Measurements from ENCODE around the gene BCAT1.
"Not testable (repeated sequence)": the region's sequence is repeated elsewhere in the genome, so short reads cannot be mapped to it uniquely, and the experiment has no call there.

Gene BCAT1

GRCh38 chr12:24919346-24920001, 29.4 kb downstream of the BCAT1 start:
- Histone ChIP-seq H3K9ac (ENCODE audit: low read depth, low read length) (no peak overlapping the region), H3K9me3 (ENCODE audit: control insufficient read depth, insufficient read depth, low read length) (no peaks in the 10 kb centered on the region), H3K27me3 (ENCODE audit: control insufficient read depth, insufficient read depth, low read length) (no peaks in the 10 kb centered on the region), H3K4me1 (ENCODE audit: control insufficient read depth, insufficient read depth, low read length) (no peaks in the 10 kb centered on the region), H3K36me3 (ENCODE audit: control insufficient read depth, insufficient read depth, low read length) (no peaks in the 10 kb centered on the region), H3K4me3 (ENCODE audit: low read depth, low read length) (no peak overlapping the region)

DNA sequence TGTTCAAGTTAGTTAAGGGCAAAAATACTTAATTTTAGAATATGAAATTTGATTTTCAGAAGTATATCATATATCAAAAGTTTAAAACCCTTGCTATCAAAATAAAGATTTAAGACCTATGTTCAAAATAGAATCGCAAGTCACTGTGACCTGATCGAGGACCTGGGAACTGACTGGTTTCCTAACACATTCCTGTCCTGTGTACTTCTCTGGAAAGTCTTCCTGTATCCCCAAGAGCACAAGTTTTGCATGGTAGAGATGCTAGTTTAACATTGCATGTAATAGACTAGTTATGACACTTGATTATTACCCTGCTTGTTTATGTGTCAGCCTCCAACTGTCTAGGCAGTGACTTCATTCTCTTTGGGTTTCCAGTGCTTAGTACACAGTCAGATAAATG, 30.3 kb downstream of the BCAT1 start:
- Histone ChIP-seq H3K36me3 (ENCODE audit: control insufficient read depth, insufficient read depth, low read length) (no peaks in the 10 kb centered on the region), H3K4me3 (ENCODE audit: low read depth, low read length) (no peak overlapping the region), H3K27me3 (ENCODE audit: control insufficient read depth, insufficient read depth, low read length) (no peaks in the 10 kb centered on the region), H3K9ac (ENCODE audit: low read depth, low read length) (no peak overlapping the region), H3K9me3 (ENCODE audit: control insufficient read depth, insufficient read depth, low read length) (no peaks in the 10 kb centered on the region), H3K4me1 (ENCODE audit: control insufficient read depth, insufficient read depth, low read length) (no peaks in the 10 kb centered on the region)

DNA sequence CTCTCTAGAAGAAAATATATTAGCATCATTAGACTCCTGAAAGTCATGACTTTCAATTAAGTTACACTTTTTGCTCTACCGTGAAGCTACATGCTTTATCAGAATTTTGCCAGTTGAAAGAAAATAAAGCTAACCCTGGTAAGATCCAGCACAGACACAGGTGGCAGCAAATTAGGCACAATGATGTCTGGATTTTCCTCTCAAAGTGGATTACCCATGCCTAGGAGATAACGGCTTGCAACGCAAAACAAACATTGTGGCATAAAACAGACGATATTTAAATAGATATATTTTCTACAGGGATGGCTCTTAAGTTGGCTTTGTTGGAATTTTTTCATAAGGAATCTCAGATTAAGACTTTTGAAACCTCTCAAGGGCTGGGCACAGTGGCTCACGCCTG, 33.4 kb downstream of the BCAT1 start:
- H3K9ac ChIP-seq (ENCODE audit: low read depth, low read length) = no peak overlapping the region
- H3K4me3 ChIP-seq (ENCODE audit: low read depth, low read length) = no peak overlapping the region
- H3K9me3 ChIP-seq (ENCODE audit: control insufficient read depth, insufficient read depth, low read length) = no peaks in the 10 kb centered on the region
- H3K36me3 ChIP-seq (ENCODE audit: control insufficient read depth, insufficient read depth, low read length) = no peaks in the 10 kb centered on the region
- no peaks in the 10 kb centered on the region for H3K27me3 ChIP-seq (ENCODE audit: control insufficient read depth, insufficient read depth, low read length)
- no peaks in the 10 kb centered on the region for H3K4me1 ChIP-seq (ENCODE audit: control insufficient read depth, insufficient read depth, low read length)

DNA sequence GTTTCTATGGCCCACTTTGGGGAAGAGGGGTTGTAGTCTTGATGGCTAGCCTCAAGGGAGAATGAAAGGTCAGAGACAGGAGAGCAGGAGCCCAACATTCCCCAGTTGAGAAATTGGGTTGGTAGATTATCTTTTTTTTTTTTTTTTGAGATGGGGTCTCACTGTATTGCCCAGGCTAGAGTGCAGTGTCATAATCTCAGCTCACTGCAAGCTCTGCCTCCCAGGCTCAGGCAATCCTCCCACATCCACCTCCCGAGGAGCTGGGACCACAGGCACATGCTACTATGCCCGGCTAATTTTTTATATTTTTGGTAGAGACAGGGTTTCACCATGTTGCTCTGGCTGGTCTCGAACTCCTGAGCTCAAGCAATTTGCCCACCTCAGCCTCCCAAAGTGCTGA, 34.9 kb downstream of the BCAT1 start:
- Histone ChIP-seq H3K9me3 (ENCODE audit: control insufficient read depth, insufficient read depth, low read length) (no peaks in the 10 kb centered on the region), H3K4me3 (ENCODE audit: low read depth, low read length) (no peak overlapping the region), H3K9ac (ENCODE audit: low read depth, low read length) (no peak overlapping the region), H3K4me1 (ENCODE audit: control insufficient read depth, insufficient read depth, low read length) (no peaks in the 10 kb centered on the region), H3K27me3 (ENCODE audit: control insufficient read depth, insufficient read depth, low read length) (no peaks in the 10 kb centered on the region), H3K36me3 (ENCODE audit: control insufficient read depth, insufficient read depth, low read length) (no peaks in the 10 kb centered on the region)

GRCh38 chr12:24913130-24913529, 35.8 kb downstream of the BCAT1 start:
- H3K4me1 ChIP-seq (ENCODE audit: control insufficient read depth, insufficient read depth, low read length) = no peaks in the 10 kb centered on the region
- no peak overlapping the region for H3K4me3 ChIP-seq (ENCODE audit: low read depth, low read length)
- no peaks in the 10 kb centered on the region for H3K36me3 ChIP-seq (ENCODE audit: control insufficient read depth, insufficient read depth, low read length)

GRCh38 chr12:24911271-24911791, 37.6 kb downstream of the BCAT1 start:
- Histone ChIP-seq H3K9ac (ENCODE audit: low read depth, low read length) (no peak overlapping the region), H3K4me3 (ENCODE audit: low read depth, low read length) (no peak overlapping the region), H3K36me3 (ENCODE audit: control insufficient read depth, insufficient read depth, low read length) (no peaks in the 10 kb centered on the region), H3K27me3 (ENCODE audit: control insufficient read depth, insufficient read depth, low read length) (no peaks in the 10 kb centered on the region), H3K4me1 (ENCODE audit: control insufficient read depth, insufficient read depth, low read length) (no peaks in the 10 kb centered on the region), H3K9me3 (ENCODE audit: control insufficient read depth, insufficient read depth, low read length) (no peaks in the 10 kb centered on the region)

More at GRCh38 chr12:24913130-24913529, 35.8 kb downstream of the BCAT1 start:
- Histone ChIP-seq H3K9ac (ENCODE audit: low read depth, low read length) (no peak overlapping the region), H3K9me3 (ENCODE audit: control insufficient read depth, insufficient read depth, low read length) (no peaks in the 10 kb centered on the region), H3K27me3 (ENCODE audit: control insufficient read depth, insufficient read depth, low read length) (no peaks in the 10 kb centered on the region)

GRCh38 chr12:24910192-24910591, 38.7 kb downstream of the BCAT1 start:
- not testable (repeated sequence) for H3K9ac ChIP-seq (ENCODE audit: low read depth, low read length); H3K4me1 ChIP-seq (ENCODE audit: control insufficient read depth, insufficient read depth, low read length); H3K27me3 ChIP-seq (ENCODE audit: control insufficient read depth, insufficient read depth, low read length); H3K36me3 ChIP-seq (ENCODE audit: control insufficient read depth, insufficient read depth, low read length); H3K4me3 ChIP-seq (ENCODE audit: low read depth, low read length); H3K9me3 ChIP-seq (ENCODE audit: control insufficient read depth, insufficient read depth, low read length)

- peaks cover 4% of the 10 kb centered on the region for H3K4me1 ChIP-seq (ENCODE audit: control insufficient read depth, insufficient read depth, low read length)
- H3K27me3 ChIP-seq (ENCODE audit: control insufficient read depth, insufficient read depth, low read length) = peaks cover under 1% of the 10 kb centered on the region
- no peak overlapping the region for H3K4me3 ChIP-seq (ENCODE audit: low read depth, low read length)
These were observed 39.2 kb downstream of the BCAT1 start for GRCh38 chr12:24909667-24910066.

DNA sequence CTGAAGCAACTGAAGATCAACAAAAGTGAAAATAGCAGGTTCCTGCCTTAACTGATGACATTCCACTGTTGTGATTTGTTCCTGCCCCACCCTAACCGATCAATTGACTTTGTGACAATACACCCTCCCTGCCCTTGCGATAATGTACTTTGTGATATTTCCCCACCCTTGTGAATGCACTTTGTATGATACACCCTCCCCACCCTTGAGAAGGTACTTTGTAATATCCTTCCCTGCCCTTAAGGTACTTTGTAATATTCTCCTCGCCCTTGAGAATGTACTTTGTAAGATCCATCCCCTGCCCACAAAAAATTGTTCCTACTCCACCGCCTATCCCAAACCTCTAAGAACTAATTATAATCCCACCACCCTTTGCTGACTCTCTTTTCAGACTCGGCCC, 41.4 kb downstream of the BCAT1 start:
- Histone ChIP-seq H3K27me3 (ENCODE audit: control insufficient read depth, insufficient read depth, low read length) (peaks cover 15% of the 10 kb centered on the region), H3K36me3 (ENCODE audit: control insufficient read depth, insufficient read depth, low read length) (no peaks in the 10 kb centered on the region), H3K4me1 (ENCODE audit: control insufficient read depth, insufficient read depth, low read length) (peaks cover 8% of the 10 kb centered on the region), H3K9ac (ENCODE audit: low read depth, low read length) (no peak overlapping the region), H3K9me3 (ENCODE audit: control insufficient read depth, insufficient read depth, low read length) (no peaks in the 10 kb centered on the region), H3K4me3 (ENCODE audit: low read depth, low read length) (no peak overlapping the region)

More at GRCh38 chr12:24909667-24910066, 39.2 kb downstream of the BCAT1 start:
- Histone ChIP-seq H3K36me3 (ENCODE audit: control insufficient read depth, insufficient read depth, low read length) (no peaks in the 10 kb centered on the region), H3K9ac (ENCODE audit: low read depth, low read length) (no peak overlapping the region), H3K9me3 (ENCODE audit: control insufficient read depth, insufficient read depth, low read length) (no peaks in the 10 kb centered on the region)

DNA sequence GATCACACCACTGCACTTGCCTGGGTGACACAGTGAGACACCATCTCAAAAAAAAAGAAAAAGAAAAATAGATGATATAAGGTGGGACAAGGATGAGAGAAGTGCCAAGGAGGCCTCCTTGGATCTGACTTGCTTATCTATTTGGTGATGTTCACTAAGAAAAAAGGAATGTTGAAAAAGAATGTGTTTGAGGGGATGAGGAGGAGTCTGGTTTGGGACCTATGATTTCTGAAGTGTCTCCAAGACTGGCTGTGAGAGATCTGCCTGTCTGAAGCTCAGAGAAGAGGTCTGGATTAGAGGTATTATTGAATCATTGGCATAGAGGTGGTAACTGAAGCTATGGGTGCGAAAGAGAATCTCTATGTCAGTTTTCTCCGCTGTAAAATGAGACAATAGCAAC, 42.8 kb downstream of the BCAT1 start:
- Histone ChIP-seq H3K4me1 (ENCODE audit: control insufficient read depth, insufficient read depth, low read length) (peaks cover 11% of the 10 kb centered on the region), H3K36me3 (ENCODE audit: control insufficient read depth, insufficient read depth, low read length) (no peaks in the 10 kb centered on the region), H3K9ac (ENCODE audit: low read depth, low read length) (no peak overlapping the region), H3K4me3 (ENCODE audit: low read depth, low read length) (no peak overlapping the region), H3K9me3 (ENCODE audit: control insufficient read depth, insufficient read depth, low read length) (no peaks in the 10 kb centered on the region), H3K27me3 (ENCODE audit: control insufficient read depth, insufficient read depth, low read length) (peaks cover 21% of the 10 kb centered on the region)

DNA sequence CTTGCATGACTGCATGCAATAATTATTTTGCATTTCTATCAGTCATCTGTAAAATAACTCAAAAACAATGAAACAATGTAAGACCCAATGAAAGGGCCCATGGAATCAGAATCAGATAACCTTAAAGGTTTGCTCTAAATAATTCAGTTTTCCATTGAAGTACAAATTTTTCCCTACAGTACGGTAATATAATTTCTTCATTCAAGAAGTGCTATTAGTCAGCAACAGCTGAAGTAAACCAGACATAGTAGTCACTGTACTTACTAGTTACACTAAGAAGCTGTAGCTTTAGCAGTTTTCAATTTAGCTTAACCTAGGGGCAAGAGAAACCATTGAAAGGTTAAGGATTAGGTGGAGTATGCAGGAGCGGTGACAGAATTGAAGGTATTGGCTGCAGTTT, 43.5 kb downstream of the BCAT1 start:
- Histone ChIP-seq H3K4me3 (ENCODE audit: low read depth, low read length) (no peak overlapping the region), H3K4me1 (ENCODE audit: control insufficient read depth, insufficient read depth, low read length) (peaks cover 15% of the 10 kb centered on the region), H3K36me3 (ENCODE audit: control insufficient read depth, insufficient read depth, low read length) (no peaks in the 10 kb centered on the region), H3K9me3 (ENCODE audit: control insufficient read depth, insufficient read depth, low read length) (no peaks in the 10 kb centered on the region), H3K27me3 (ENCODE audit: control insufficient read depth, insufficient read depth, low read length) (peaks cover 23% of the 10 kb centered on the region), H3K9ac (ENCODE audit: low read depth, low read length) (no peak overlapping the region)

DNA sequence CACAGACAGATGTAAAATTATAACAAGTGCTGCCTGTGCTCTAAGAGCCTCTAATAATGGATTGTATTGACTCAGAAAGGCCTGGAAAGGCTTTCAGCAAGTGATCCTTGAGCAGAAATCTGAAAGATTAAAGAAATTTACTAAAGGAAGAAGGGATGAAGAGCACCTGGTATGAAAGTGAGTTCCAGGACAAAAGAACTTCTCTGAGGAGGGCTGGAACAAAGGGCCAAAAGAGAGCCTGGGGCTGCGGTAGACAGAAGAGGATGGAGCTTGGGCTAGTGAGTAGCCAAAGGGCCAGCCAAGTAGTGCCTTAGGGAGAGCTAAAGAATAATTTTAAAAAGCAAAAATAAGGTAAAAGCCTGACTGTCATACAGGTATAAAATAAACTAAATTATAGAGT, 44.0 kb downstream of the BCAT1 start:
- Histone ChIP-seq H3K36me3 (ENCODE audit: control insufficient read depth, insufficient read depth, low read length) (no peaks in the 10 kb centered on the region), H3K4me3 (ENCODE audit: low read depth, low read length) (no peak overlapping the region), H3K9ac (ENCODE audit: low read depth, low read length) (no peak overlapping the region), H3K27me3 (ENCODE audit: control insufficient read depth, insufficient read depth, low read length) (peaks cover 23% of the 10 kb centered on the region), H3K9me3 (ENCODE audit: control insufficient read depth, insufficient read depth, low read length) (no peaks in the 10 kb centered on the region), H3K4me1 (ENCODE audit: control insufficient read depth, insufficient read depth, low read length) (peaks cover 15% of the 10 kb centered on the region)

Measured in iPS-15b (cell line).